ENCODE measurements around the gene CRISP2.
"Not testable (repeated sequence)": the region's sequence is repeated elsewhere in the genome, so short reads cannot be mapped to it uniquely, and the experiment has no call there.

Gene CRISP2, protein sequence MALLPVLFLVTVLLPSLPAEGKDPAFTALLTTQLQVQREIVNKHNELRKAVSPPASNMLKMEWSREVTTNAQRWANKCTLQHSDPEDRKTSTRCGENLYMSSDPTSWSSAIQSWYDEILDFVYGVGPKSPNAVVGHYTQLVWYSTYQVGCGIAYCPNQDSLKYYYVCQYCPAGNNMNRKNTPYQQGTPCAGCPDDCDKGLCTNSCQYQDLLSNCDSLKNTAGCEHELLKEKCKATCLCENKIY

DNA sequence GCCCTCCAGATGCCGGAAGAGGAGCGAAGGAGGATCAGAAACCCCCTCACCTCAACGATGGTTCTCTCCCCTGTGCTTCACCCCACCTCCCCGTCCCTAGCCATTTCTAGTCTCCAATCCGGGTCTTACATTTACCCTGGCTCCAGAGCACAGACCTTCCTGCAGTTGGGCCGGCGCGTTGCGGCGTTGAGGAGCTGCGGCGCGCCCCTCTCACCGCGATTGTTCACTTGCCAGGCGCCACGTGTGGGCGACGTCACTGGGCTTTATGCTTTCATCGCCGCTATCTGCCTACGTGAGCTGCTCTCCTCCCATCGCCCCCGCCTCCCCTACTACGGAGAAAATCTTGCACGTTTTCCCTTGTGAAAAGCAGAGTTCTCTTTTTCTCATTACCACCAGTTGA, at the start of gene CRISP2:
Gene CRISP2 (minus strand): TSS at position 198 of the 400 bp plus-strand sequence. CDS start 4,347 bp downstream, outside the sequence.
- in situ Hi-C loops (cut with MboI; ENCODE audit: low sequenced_read_pairs): no loop called here

DNA sequence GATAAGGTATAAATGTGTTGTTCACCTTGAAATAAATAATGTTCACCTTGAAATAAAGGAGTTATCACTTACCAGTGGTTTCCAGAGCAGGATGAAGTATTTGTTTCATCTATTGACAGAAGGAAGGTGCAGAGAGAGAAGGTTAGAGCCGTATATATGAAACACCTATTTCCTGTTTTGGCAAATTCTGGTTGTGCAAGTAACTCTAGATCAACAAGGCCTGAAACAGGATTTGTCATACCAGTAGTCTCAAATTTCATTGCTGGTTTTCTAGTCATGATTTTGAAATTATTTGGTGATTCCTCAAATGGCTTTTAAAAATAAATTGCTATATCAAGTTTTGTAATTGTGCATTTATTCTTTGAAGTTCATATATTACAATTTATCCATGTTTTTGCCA, 30.9 kb upstream of the CRISP2 start, which contains the start of gene CRISP3:
Gene CRISP3 (minus strand): TSS at position 130 of the 400 bp plus-strand sequence. CDS start 21 bp downstream, at position 109.
- in situ Hi-C loops (cut with MboI; ENCODE audit: low sequenced_read_pairs): no loop called here

DNA sequence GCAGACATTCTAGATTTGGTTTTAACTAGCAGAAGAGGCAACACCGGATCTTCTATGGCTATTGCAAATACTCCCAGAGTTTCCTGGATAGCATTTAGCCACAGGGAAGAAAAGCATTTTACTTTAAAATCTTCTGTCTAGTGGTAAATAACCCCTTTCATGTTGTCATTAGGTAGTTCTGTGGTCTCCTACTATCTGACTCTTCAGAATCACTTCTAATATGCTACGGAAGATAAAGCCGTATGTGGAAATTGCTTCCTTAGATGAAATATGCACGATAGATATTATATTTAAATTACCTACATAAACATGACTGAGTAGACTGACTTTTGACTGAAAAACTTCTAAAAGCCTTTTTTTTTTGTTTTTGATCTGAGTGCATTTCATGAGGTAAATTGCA, 30.1 kb upstream of the CRISP2 start:
- in situ Hi-C loops (cut with MboI; ENCODE audit: low sequenced_read_pairs): no loop called here

DNA sequence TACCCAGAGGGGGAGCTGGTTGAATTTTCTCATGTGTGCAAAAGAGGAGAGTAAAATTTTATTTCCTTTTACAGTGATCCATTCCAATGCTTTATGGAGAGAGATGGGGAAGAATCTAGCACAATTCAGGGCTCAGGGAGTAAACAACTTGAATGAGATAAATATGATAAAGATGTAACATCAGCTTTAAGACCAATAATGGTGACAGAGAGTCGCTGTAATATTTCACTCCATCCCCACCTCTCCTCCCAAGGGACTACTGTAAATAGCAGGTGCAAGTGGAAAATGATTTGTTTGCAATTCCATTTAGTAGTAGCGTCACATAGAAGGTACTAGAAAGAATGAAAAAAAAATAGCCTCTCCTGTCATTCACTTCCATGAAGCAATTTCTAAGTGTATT, 26.1 kb upstream of the CRISP2 start:
- in situ Hi-C loops (cut with MboI; ENCODE audit: low sequenced_read_pairs): no loop called here

DNA sequence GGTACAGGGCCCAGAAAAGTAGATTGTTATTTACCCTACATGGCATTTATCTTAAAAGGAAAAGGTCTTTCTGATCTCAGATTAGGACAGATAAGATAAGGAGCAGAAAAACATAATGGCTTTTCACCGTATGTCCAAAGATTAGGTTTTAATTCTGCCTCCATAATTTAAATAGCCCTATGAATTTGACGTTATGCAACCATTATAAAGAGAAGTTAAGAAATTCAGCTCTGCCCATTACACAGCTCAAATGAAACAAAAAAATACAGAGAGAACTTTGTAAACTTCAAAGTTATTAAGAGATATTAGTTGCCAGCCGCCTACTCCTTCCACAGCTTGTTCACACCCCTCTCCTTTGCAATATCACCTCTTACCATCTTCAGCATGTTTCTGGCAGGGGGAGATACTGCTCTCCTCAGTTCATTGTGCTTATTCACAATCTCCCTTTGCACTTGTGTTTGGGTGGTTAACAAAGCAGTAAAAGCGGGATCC, 22.7 kb upstream of the CRISP2 start:
- in situ Hi-C loops (cut with MboI; ENCODE audit: low sequenced_read_pairs): no loop called here

DNA sequence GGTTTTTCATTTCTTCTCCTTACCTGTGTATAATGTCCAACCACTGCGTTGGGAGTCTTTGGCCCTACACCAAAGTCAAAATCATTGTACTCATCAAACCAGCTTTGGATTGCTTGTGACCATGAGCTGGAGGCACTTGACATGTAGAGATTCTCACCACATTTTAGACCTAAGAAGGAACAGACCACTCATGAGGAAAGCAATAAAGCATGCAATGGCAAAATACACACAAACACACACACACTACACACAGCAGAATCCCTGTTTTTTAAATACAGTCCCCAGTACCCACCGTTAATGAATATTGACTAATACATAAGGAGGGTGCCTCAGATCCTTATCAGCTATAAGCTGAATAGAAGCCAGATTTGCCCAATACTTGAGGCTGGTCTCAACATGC, 20.3 kb upstream of the CRISP2 start:
- in situ Hi-C loops (cut with MboI; ENCODE audit: low sequenced_read_pairs): no loop called here

DNA sequence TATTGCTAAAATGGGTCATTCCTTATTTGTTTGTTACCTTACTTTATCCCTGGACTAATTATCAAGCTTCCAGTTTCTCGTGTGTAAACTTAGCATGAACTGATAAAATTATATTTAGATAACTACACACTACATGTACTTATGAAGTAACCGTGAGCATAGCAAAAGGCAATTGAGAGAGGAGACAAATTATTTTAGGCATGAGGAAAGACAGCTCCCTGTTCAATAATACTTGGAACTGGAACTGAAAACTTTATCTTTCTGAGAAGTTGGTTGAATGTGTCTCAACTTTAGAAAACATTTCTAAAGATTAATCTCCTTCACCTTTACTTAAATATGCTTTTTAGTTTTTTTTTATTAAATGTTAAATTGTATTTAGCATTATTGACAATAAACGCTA, 19.4 kb upstream of the CRISP2 start:
- in situ Hi-C loops (cut with MboI; ENCODE audit: low sequenced_read_pairs): no loop called here

DNA sequence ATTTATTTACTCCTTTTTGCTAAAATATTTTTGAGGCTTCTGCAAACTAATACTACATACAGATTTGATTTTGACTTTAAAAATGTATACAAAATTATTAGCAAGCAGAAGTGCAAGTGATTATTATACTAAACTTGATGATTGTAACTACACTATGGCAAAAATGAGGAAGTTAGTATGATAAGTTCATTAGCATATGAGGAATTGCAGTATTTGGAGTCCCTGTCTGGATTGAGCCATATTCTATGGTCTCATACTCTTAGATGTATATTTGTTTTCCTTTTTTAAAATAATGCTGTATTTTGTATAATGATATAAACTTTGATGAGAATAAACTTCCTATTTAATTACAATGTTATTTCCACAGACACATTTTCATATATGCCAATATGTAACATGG, 16.9 kb upstream of the CRISP2 start:
- in situ Hi-C loops (cut with MboI; ENCODE audit: low sequenced_read_pairs): no loop called here

DNA sequence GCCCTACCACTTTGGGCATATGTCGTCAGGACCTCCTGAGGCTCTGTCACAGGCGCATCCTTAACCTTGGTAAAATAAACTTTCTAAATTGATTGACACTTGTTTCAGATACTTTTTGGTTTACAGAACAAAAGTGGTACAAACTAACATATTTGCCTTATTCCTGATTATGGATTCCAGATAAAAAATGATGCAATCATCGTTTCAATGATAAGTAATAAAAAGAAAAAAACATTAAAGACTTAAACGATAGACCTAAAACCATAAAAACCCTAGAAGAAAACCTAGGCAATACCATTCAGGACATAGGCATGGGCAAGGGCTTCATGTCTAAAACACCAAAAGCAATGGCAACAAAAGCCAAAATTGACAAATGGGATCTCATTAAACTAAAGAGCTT, 10.6 kb upstream of the CRISP2 start:
- in situ Hi-C loops (cut with MboI; ENCODE audit: low sequenced_read_pairs): not testable (repeated sequence)

DNA sequence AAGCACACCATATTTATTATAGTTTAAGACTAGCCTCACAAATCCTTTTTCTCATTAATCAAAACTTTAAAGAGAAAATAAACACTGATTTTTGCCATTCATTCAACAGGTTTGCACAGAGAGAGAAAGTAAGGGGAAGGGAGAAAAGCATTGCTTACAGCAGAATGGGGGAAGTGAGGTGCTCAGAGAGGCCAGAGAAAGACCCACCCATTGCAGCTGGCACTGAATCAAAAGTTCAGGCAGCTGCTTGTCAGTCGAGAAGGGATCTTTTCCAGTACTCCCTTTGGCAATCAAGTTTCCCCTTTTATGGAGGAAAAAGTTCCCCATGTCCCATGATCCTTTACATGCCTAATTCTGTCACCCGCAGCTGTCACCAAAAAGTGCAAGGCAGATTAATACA, 8.0 kb upstream of the CRISP2 start:
- in situ Hi-C loops (cut with MboI; ENCODE audit: low sequenced_read_pairs): no loop called here

DNA sequence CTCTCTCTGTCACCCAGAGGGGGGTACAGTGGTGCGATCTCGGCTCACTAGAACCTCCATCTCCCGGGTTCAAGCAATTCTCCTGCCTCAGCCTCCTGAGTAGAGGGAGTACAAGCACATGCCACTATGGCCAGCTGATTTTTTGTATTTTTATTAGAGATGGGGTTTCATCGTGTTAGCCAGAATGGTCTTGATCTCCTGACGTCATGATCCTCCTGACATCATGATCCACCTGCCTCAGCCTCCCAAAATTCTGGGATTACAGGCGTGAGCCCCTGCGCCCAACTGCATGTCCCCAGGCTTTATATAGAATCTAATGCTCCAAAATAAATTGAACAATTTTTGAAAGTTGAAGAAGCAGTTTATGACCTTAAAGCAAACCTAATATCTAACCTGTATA, 7.0 kb upstream of the CRISP2 start:
- in situ Hi-C loops (cut with MboI; ENCODE audit: low sequenced_read_pairs): no loop called here

DNA sequence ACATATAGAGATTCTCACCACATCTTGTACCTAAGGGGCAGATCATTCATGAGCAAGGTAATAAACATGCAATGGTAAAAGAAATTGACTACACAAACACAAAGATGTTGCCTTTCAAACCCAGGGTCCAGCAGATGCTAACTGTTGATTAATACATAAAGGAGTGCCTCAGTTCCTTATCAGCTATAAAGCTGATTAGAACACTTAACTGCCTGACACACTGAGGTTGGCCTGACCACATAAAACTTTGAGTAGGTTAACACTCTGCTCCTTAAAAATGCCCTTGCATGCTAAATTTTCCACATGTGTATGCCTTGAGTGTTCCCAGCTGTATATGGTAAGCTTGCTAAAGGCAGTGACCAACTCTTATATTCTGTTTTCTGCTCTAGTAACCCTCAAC, 14.9 kb downstream of the CRISP2 start:
- in situ Hi-C loops (cut with MboI; ENCODE audit: low sequenced_read_pairs): no loop called here

DNA sequence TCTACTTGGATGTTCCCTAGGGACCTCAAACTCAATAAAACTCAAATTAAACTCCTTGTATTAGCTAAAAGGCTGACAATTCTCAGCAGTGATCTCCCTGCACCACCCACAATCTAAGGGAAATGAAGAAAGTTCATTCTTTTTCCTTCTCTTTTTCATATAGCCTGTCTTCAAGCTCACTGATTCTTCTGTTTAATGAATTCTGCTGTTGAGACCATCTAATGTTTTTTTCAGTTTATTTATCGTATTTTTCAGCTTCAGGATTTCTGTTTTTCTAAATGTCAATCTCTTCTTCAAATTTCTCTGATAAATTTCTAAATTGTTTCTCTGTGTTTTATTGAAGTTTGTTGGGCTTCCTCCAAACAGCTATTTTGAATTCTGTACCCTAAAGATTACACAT, 19.8 kb downstream of the CRISP2 start:
- in situ Hi-C loops (cut with MboI; ENCODE audit: low sequenced_read_pairs): no loop called here

DNA sequence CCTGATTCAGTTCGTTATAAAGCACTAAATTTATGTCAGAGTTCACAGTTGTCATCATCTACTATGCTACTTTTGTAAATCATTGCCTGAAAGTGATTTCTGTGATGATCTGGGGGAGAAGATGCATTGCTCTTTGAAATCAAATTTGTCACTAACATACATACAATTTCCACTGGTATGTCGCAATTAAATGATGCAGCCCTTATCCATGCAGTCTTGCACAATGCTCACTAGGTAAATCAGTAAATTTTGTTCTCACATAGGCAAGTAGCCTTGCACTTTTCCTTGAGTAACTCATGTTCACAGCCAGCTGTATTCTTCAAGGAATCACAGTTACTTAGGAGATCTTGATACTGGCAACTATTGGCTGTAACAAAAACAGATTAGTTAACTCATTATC, 20.8 kb downstream of the CRISP2 start:
- in situ Hi-C loops (cut with MboI; ENCODE audit: low sequenced_read_pairs): no loop called here

DNA sequence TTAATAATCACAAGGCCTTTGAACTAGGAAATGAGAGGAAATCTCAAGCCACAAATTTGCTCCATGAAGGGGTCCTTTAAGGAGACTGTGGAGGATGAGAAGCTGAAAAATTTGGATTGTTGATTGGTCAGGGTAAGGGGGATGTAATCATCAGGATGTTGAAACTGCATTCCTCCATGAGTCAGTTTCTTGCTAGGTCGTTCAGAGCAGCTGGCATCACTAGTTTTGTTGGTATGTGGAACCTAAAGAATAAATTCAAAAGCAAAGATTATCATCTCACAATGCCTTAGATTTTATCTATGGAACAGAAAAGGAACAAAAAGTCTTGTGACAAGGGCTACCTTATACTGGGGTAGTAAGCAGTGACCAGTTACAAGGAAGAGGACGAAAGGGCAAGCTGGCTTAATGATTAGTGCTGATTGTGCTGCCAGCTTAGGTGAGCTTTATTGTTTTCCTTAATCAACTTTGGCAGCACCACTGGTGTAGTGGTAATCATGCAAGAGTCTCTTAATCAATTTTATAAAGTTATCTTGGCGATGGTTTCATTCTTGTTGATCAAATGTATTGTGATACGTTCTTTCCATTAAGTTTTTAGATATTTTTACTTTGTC, 36.6 kb downstream of the CRISP2 start:
- in situ Hi-C loops (cut with MboI; ENCODE audit: low sequenced_read_pairs): no loop called here

DNA sequence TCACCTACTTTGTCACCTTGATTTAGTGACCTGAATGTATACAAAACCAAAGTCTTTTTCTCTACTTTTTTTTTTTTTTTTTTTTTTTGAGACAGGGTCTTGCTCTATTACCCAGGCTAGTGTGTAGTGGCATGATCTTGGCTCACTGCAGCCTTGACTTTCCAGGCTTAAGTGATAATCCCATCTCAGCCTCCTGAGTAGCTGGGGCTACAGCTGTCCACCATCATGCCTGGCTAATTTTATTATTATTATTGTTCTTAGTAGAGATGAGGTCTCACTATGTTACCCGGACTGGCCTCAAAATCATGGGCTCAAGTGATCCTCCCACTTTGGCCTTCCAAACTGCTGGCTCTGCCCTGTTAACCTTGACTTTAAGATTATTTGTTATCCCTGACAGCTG, 37.5 kb downstream of the CRISP2 start:
- in situ Hi-C loops (cut with MboI; ENCODE audit: low sequenced_read_pairs): no loop called here

DNA sequence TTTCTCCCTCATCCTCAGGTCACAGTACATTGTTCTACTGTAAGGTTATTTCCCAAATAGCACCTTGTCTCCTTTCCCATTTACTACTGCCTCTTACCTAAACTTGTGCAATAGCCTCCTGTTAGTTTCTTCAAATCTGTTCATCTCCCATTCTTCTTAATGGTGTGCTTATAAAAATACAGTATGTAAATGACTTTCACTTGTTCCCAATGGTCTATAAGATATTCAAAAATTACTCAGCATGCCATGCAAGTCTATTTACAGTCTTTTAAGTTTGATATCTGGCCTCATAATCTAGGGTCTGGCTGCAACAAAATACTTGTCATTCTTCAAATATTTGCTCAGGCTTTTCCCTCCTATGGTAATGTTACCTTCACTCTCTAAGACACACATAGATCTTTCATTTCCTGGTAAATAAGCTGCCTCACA, 45.2 kb downstream of the CRISP2 start:
- in situ Hi-C loops (cut with MboI; ENCODE audit: low sequenced_read_pairs): no loop called here

DNA sequence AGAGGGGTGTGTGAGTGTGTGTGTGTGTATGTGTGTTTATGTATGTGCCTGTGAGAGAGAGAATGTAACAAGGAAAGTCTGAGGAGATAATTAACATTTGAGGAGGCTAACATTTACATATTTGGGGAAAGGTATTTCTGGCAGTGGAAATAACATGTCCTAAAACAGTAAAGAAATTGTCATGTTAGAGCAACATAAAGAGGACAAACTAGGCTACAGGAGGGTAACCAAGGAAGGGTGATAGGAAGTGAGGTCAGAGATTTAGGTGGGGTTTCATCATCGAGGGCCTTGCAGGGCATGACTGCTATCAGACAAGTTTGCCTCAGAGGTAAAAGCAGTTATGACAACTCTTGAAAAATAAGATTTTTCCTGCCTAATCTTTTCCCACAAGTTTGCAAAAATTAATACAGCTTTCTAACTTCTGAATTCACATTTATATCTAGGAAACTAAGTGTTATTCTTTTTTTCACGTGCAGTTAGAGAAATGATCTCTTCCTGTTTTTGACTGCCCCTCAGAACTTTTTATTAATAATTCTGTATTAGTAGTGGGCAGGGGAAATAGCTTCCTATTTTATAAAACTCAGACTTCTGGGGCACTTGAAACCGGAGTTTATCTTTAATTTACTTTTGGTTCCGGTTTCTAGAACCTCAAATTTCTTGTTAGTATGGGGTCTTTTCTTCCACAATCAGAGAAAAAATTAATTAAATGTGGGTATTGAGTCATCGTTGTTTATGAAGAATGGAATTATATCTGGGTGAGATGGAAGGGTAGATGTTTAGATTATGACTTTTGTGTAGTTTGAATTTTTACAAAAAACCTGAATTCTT, 46.2 kb downstream of the CRISP2 start:
- in situ Hi-C loops (cut with MboI; ENCODE audit: low sequenced_read_pairs): no loop called here

DNA sequence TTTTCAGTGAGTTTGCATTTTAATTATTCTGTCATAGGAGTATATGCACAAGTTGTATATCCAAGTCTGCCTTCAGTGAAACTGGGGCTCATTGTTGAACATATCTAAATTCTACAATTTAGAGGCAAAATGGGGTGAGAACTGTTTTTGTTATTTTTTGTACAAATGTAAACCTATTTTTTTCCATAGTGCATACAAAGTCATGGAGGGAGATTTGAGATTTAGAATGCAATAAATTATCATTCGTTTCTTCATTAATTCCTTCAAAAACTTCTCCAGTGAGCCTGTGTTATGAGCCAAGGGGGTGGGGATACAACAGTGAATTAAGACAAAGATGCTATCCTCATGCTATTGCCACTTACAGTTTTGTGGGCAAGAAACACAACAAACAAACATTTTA, 46.9 kb downstream of the CRISP2 start:
- in situ Hi-C loops (cut with MboI; ENCODE audit: low sequenced_read_pairs): no loop called here

DNA sequence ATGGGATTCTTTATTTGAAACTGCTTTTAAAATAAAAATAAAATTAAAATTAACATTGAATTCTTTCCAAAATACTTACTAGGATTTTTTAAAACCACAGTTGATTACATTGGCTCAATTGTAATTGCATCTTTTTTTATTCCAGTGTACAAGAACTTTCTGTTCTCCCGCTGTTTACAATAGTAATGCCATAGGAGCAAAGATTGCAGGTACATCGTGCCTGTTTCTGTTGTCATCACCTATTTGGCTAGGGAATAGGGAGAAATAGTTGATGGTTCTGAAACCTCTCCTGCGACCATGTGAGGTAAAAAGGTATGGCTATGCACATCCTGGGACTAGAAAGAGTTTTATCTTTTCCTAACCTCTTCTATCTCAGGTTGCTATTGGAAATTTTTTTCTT, 48.5 kb downstream of the CRISP2 start:
- in situ Hi-C loops (cut with MboI; ENCODE audit: low sequenced_read_pairs): no loop called here

DNA sequence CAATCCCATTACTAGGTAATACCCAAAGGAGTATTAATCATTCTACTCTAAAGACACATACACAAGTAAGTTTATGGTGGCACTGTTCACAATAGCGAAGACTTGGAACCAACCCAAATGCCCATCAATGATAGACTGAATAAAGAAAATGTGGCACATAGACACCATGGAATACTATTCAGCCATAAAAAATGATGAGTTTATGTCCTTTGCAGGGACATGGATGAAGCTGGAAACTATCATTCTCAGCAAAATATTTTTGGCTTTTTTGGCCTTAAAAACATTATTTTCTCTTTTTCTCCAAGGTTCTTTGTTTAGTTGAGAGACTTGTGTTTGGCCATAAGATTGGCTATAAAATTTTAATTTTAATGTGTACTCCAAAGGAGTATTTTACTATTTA, 49.3 kb downstream of the CRISP2 start:
- in situ Hi-C loops (cut with MboI; ENCODE audit: low sequenced_read_pairs): not testable (repeated sequence)

DNA sequence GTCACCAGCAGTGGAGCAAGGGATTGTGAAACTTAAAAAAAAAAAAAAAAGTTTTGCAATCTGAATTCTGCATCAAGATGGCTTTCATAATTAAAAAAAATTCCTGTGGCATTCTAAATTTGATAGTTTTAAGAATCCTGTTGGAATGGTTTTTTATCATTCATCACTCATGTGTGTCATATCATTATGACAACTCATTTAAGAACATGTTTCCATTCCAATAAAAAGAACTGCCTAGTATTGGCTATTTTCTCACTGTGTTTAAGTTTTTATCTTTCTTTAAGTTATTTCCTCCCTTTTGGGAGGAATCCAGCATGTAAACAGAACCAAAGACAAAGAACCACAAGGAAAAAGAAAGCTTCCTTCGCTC, 50.5 kb downstream of the CRISP2 start:
- in situ Hi-C loops (cut with MboI; ENCODE audit: low sequenced_read_pairs): no loop called here
